H9 (cell line): Measurements from ENCODE around the gene C3orf70. TPM values are rescaled to one million over a fixed set of nuclear protein-coding genes. Genes with fewer than 3 reads are reported as not detected.

ENCODE experiments used
- DNase-seq: peaks from one replicate; pipeline ENCODE4 v3.0.0-alpha.2; 2017
- H2AFZ ChIP-seq: one replicate; pipeline ENCODE4 v1.6.1; 2013; ENCODE audit warnings: mild to moderate bottlenecking, low read length, control low read depth, moderate library complexity
- H2AK5ac ChIP-seq: 2 replicates; pipeline ENCODE4 v1.6.1; 2013; ENCODE audit warnings: low read length, control low read depth, mixed read lengths; ENCODE audit not compliant: insufficient read length
- H2BK120ac ChIP-seq: one replicate; pipeline ENCODE4 v1.6.1; 2013; ENCODE audit warnings: low read depth, mild to moderate bottlenecking, low read length, control low read depth, inconsistent platforms; ENCODE audit not compliant: poor library complexity, severe bottlenecking
- H2BK12ac ChIP-seq: 2 replicates; pipeline ENCODE4 v1.6.1; 2013; ENCODE audit warnings: low read length, control low read depth, mixed read lengths, low read depth; ENCODE audit not compliant: insufficient read length
- H2BK15ac ChIP-seq: 2 replicates; pipeline ENCODE4 v1.6.1; 2013; ENCODE audit warnings: low read depth, low read length, control low read depth
- H2BK20ac ChIP-seq: one replicate; pipeline ENCODE4 v1.6.1; 2013; ENCODE audit warnings: low read depth, mild to moderate bottlenecking, low read length, control low read depth, inconsistent platforms; ENCODE audit not compliant: poor library complexity, severe bottlenecking
- H2BK5ac ChIP-seq: 2 replicates; pipeline ENCODE4 v1.6.1; 2013; ENCODE audit warnings: low read length, control low read depth, mixed read lengths; ENCODE audit not compliant: insufficient read length
- H3K14ac ChIP-seq: 2 replicates; pipeline ENCODE4 v1.6.1; 2013; ENCODE audit warnings: low read length, control low read depth; ENCODE audit not compliant: insufficient read depth
- H3K18ac ChIP-seq: 2 replicates; pipeline ENCODE4 v1.6.1; 2013; ENCODE audit warnings: low read depth, mild to moderate bottlenecking, mixed read lengths, low read length, control low read depth; ENCODE audit not compliant: insufficient read length
- H3K23ac ChIP-seq: 2 replicates; pipeline ENCODE4 v1.6.1; 2013; ENCODE audit warnings: low read length, control low read depth, mixed read lengths, low read depth; ENCODE audit not compliant: insufficient read length
- H3K23me2 ChIP-seq: 2 replicates; pipeline ENCODE4 v1.6.1; 2013; ENCODE audit warnings: low read depth, mild to moderate bottlenecking, mixed read lengths, low read length, control low read depth; ENCODE audit not compliant: insufficient read length, poor library complexity, severe bottlenecking
- H3K27ac ChIP-seq: 2 replicates; pipeline ENCODE4 v1.5.1; 2013; ENCODE audit warnings: low read length, control low read depth, mixed read lengths, low read depth; ENCODE audit not compliant: insufficient read length
- H3K27me3 ChIP-seq: 2 replicates; pipeline ENCODE4 v1.6.1; 2013; ENCODE audit warnings: low read length, control low read depth, inconsistent platforms; ENCODE audit not compliant: insufficient read depth
- H3K4ac ChIP-seq: 2 replicates; pipeline ENCODE4 v1.6.1; 2013; ENCODE audit warnings: low read depth, mild to moderate bottlenecking, control low read depth, inconsistent platforms, low read length, moderate library complexity
- H3K4me1 ChIP-seq: 2 replicates; pipeline ENCODE4 v1.6.1; 2013; ENCODE audit warnings: low read length, control low read depth, inconsistent platforms; ENCODE audit not compliant: insufficient read depth
- H3K4me2 ChIP-seq: 2 replicates; pipeline ENCODE4 v1.6.1; 2013; ENCODE audit warnings: low read length, control low read depth, mixed read lengths; ENCODE audit not compliant: insufficient read length, insufficient read depth
- H3K56ac ChIP-seq: 2 replicates; pipeline ENCODE4 v1.6.1; 2013; ENCODE audit warnings: low read depth, mild to moderate bottlenecking, mixed read lengths, low read length, control low read depth; ENCODE audit not compliant: insufficient read length
- H3K79me1 ChIP-seq: 2 replicates; pipeline ENCODE4 v1.6.1; 2013; ENCODE audit warnings: low read depth, mild to moderate bottlenecking, moderate library complexity, low read length, control low read depth, inconsistent platforms; ENCODE audit not compliant: insufficient read depth, poor library complexity, severe bottlenecking
- H3K79me2 ChIP-seq: 2 replicates; pipeline ENCODE4 v1.6.1; 2013; ENCODE audit warnings: low read length, control low read depth, inconsistent platforms; ENCODE audit not compliant: insufficient read depth
- H3K9ac ChIP-seq: 2 replicates; pipeline ENCODE4 v1.6.1; 2013; ENCODE audit warnings: low read length, control low read depth, mixed read lengths; ENCODE audit not compliant: insufficient read length; ENCODE audit errors: extremely low read depth
- H3K9me3 ChIP-seq: one replicate; pipeline ENCODE4 v1.6.1; 2013; ENCODE audit warnings: low read depth, low read length, inconsistent platforms; ENCODE audit not compliant: control insufficient read depth
- H3T11ph ChIP-seq: one replicate; pipeline ENCODE4 v1.6.1; 2013; ENCODE audit warnings: mild to moderate bottlenecking, low read length, control low read depth, inconsistent platforms
- H4K20me1 ChIP-seq: one replicate; pipeline ENCODE4 v1.6.1; 2013; ENCODE audit not compliant: control insufficient read depth, insufficient read length, insufficient read depth
- H4K5ac ChIP-seq: 2 replicates; pipeline ENCODE4 v1.6.1; 2013; ENCODE audit warnings: low read depth, mild to moderate bottlenecking, mixed read lengths, low read length, control low read depth; ENCODE audit not compliant: insufficient read length
- H4K8ac ChIP-seq: replicated peaks from 2 replicates; pipeline ENCODE4 v1.6.1; 2013; ENCODE audit warnings: low read length, control low read depth, mixed read lengths, low read depth; ENCODE audit not compliant: insufficient read length
- H4K91ac ChIP-seq: 2 replicates; pipeline ENCODE4 v1.6.1; 2013; ENCODE audit warnings: low read depth, mild to moderate bottlenecking, moderate library complexity, mixed read lengths, low read length, control low read depth; ENCODE audit not compliant: insufficient read length
- H3K27ac Mint-ChIP-seq, 3 experiments: 2 replicates in 2 of 3; 3 replicates in 1 of 3; pipeline ENCODE4 v1.8.0; 2020 to 2021; ENCODE audit warnings: mixed read lengths in 3 of 3, mild to moderate bottlenecking in 1 of 3, moderate library complexity in 1 of 3
- H3K27me3 Mint-ChIP-seq: 2 replicates; pipeline ENCODE4 v1.8.0; 2021; ENCODE audit warnings: low read depth, mild to moderate bottlenecking, moderate library complexity, mixed read lengths
- H3K36me3 Mint-ChIP-seq, 3 experiments: 2 replicates in 2 of 3; 3 replicates in 1 of 3; pipeline ENCODE4 v1.8.0; 2020 to 2021; ENCODE audit warnings: low read depth in 3 of 3, mixed read lengths in 3 of 3; ENCODE audit not compliant: insufficient read depth in 1 of 3
- H3K4me1 Mint-ChIP-seq, 2 experiments: 2 replicates each; pipeline ENCODE4 v1.8.0; 2020; ENCODE audit warnings: mixed read lengths in 2 of 2
- H3K4me3 Mint-ChIP-seq, 2 experiments: 2 replicates in 1 of 2; 3 replicates in 1 of 2; pipeline ENCODE4 v1.8.0; 2020 to 2021; ENCODE audit warnings: mild to moderate bottlenecking in 2 of 2, mixed read lengths in 2 of 2, moderate library complexity in 1 of 2
- H3K9me3 Mint-ChIP-seq, 2 experiments: 2 replicates in 1 of 2; 3 replicates in 1 of 2; pipeline ENCODE4 v1.8.0; 2020; ENCODE audit warnings: mild to moderate bottlenecking in 2 of 2, mixed read lengths in 2 of 2, moderate library complexity in 1 of 2
- CTCF ChIP-seq: fragments of 200-600 bp; sonication (generic); conservative IDR thresholded peaks from 3 replicates; pipeline ENCODE4 v1.8.0; 2021; ENCODE audit warnings: antibody characterized with exemption, mild to moderate bottlenecking
- WGBS: extraction: QIAGEN DNeasy Blood & Tissue Kit; methylation state at CpG from one replicate; pipeline ENCODE4 v1.1.7; 2013; ENCODE audit warnings: missing lambda C conversion rate, low lambda C conversion rate, mixed read lengths; ENCODE audit not compliant: insufficient read length; ENCODE audit errors: extremely low coverage; 5-methylcytosine and 5-hydroxymethylcytosine counted together
- total RNA-seq: library from RNA; stranded (reverse); gene quantifications from 2 replicates; pipeline ENCODE4 v1.2.1, GENCODE V29; 2021

Gene C3orf70
- total RNA-seq, 1 experiment from 2014 or later = 0.52 TPM

DNA sequence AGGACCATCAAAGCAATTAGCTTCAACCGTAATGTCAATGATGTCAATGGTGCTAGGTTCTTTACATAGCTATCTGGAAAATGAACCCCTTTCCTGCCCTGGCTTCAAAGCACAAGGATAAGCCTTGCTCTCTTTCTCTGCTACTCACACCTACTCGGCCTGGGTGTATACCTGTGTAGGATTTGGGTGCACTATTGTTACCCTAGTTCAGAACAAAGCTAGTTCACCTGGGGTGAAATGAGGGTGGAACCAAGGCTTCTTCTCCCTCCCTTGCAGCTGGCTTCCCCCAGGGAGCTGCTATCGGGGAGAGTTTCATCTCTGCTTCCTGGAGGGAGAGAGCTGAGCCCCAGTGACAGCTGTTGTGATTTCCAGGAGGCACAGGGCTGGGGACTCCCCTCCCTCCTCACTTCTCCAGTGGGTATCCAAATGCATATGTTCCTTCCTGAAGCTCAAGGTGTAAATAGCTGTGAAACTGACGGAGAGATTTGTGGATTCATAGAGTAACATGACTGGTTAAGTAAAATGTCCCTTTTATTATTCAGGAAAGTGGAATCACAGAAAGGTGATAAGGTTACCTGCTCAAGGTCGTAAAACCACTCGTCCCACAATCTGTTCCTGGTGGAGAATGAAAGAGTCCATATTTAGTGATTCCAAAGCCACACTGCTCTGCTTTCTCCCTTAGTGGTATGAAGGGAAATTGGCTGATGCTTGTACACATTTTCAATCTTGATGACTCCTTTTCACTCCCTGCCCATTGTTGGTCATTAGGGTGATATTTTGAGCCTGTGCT is 11.8 kb upstream of the C3orf70 start:
- Histone ChIP-seq H4K91ac (no peak overlapping the region), H3K79me1 (no peaks in the 10 kb centered on the region), H2AFZ (no peak overlapping the region), H2BK15ac (no peak overlapping the region), H2BK20ac (no peak overlapping the region), H3T11ph (no peak overlapping the region), H3K4me2 (no peak overlapping the region), H3K79me2 (no peaks in the 10 kb centered on the region), H3K23me2 (no peaks in the 10 kb centered on the region), H3K56ac (no peak overlapping the region), H3K9ac (no peak overlapping the region), H3K14ac (no peak overlapping the region), H3K27ac (no peak overlapping the region), H3K23ac (no peak overlapping the region), H3K4ac (no peak overlapping the region), H3K4me1 (no peaks in the 10 kb centered on the region; the same call in 1 of the 2 replicates), H4K20me1 (no peaks in the 10 kb centered on the region), H2BK12ac (no peak overlapping the region), H4K5ac (no peak overlapping the region), H2AK5ac (no peak overlapping the region), H3K18ac (no peak overlapping the region), H2BK120ac (no peak overlapping the region), H3K27me3 (no peaks in the 10 kb centered on the region), H3K9me3 (no peaks in the 10 kb centered on the region), H2BK5ac (no peak overlapping the region), H4K8ac (no peak overlapping the region)
- Mint-ChIP-seq H3K27me3 (peaks cover 6% of the 10 kb centered on the region), H3K27ac (no peak overlapping the region; a peak in 1 of 7 replicates), H3K9me3 (no peaks in the 10 kb centered on the region), H3K4me1 (peaks cover 7% of the 10 kb centered on the region in 2 experiments; a peak in 3 of 4 replicates), H3K4me3 (no peak overlapping the region), H3K36me3 (no peaks in the 10 kb centered on the region)
- DNase-seq = no peak
- no peak for TF ChIP-seq CTCF
- WGBS = no CpG with 5 or more reads among the region's 6 CpGs
